ENCODE data around the gene SLC37A2. TPM values are rescaled to one million over a fixed set of nuclear protein-coding genes. Genes with fewer than 3 reads are reported as not detected.

The SLC37A2 gene
- total and polyA plus RNA-seq, 2 experiments from 2014 or later = 0.98 to 1.0 TPM

- no peaks in the 10 kb centered on the region for H3K9me3 ChIP-seq (ENCODE audit: low read depth)
- no peak for DNase-seq (ENCODE audit: low read depth in 1 of 2, low spot score in 1 of 2)
- no peaks in the 10 kb centered on the region for H3K36me3 ChIP-seq
- TF ChIP-seq CTCF (IDR thresholded peaks at IDR 0.05; ENCODE audit: low read depth, low read length) = no peak
- H3K4me1 ChIP-seq (ENCODE audit: low read depth) = peaks cover 6% of the 10 kb centered on the region
- H3K27me3 ChIP-seq = no peaks in the 10 kb centered on the region
- no peak overlapping the region for H3K27ac ChIP-seq
- H3K4me3 ChIP-seq = no peak overlapping the region
Measured at GRCh38 chr11:125071435-125071834, 8.3 kb downstream of the SLC37A2 start.

- DNase-seq (ENCODE audit: low read depth in 1 of 2, low spot score in 1 of 2) = no peak
- Histone ChIP-seq H3K27me3 (no peaks in the 10 kb centered on the region), H3K9me3 (ENCODE audit: low read depth) (no peaks in the 10 kb centered on the region), H3K4me3 (no peak overlapping the region), H3K4me1 (ENCODE audit: low read depth) (peaks cover 6% of the 10 kb centered on the region), H3K27ac (no peak overlapping the region), H3K36me3 (no peaks in the 10 kb centered on the region)
- TF ChIP-seq CTCF (IDR thresholded peaks at IDR 0.05; ENCODE audit: low read depth, low read length) = no peak
Measured at GRCh38 chr11:125071846-125072217, 8.7 kb downstream of the SLC37A2 start.

- TF ChIP-seq CTCF (IDR thresholded peaks at IDR 0.05; ENCODE audit: low read depth, low read length) = no peak
- H3K27me3 ChIP-seq = no peaks in the 10 kb centered on the region
- H3K27ac ChIP-seq = no peak overlapping the region
- DNase-seq (ENCODE audit: low read depth in 1 of 2, low spot score in 1 of 2) = no peak
- H3K4me3 ChIP-seq = no peak overlapping the region
- H3K4me1 ChIP-seq (ENCODE audit: low read depth) = peaks cover 6% of the 10 kb centered on the region
- H3K36me3 ChIP-seq = no peaks in the 10 kb centered on the region
- no peaks in the 10 kb centered on the region for H3K9me3 ChIP-seq (ENCODE audit: low read depth)
Measured at GRCh38 chr11:125072218-125072960, 9.3 kb downstream of the SLC37A2 start.

GRCh38 chr11:125072961-125073590 is 10.0 kb downstream of the SLC37A2 start:
- no peak overlapping the region for H3K4me3 ChIP-seq
- H3K9me3 ChIP-seq (ENCODE audit: low read depth) = no peaks in the 10 kb centered on the region
- H3K27me3 ChIP-seq = no peaks in the 10 kb centered on the region
- no peak overlapping the region for H3K27ac ChIP-seq
- peaks cover 6% of the 10 kb centered on the region for H3K4me1 ChIP-seq (ENCODE audit: low read depth)
- no peak for TF ChIP-seq CTCF (IDR thresholded peaks at IDR 0.05; ENCODE audit: low read depth, low read length)
- no peak for DNase-seq (ENCODE audit: low read depth in 1 of 2, low spot score in 1 of 2)
- no peaks in the 10 kb centered on the region for H3K36me3 ChIP-seq

GRCh38 chr11:125073616-125074483 is 10.7 kb downstream of the SLC37A2 start:
- no peaks in the 10 kb centered on the region for H3K27me3 ChIP-seq
- H3K4me3 ChIP-seq = no peak overlapping the region
- no peak overlapping the region for H3K27ac ChIP-seq
- peaks cover 6% of the 10 kb centered on the region for H3K4me1 ChIP-seq (ENCODE audit: low read depth)
- H3K9me3 ChIP-seq (ENCODE audit: low read depth) = no peaks in the 10 kb centered on the region
- DNase-seq (ENCODE audit: low read depth in 1 of 2, low spot score in 1 of 2) = no peak
- no peak for TF ChIP-seq CTCF (IDR thresholded peaks at IDR 0.05; ENCODE audit: low read depth, low read length)
- no peaks in the 10 kb centered on the region for H3K36me3 ChIP-seq

All from cardiac muscle cell (in vitro differentiated cells and primary cell).